Epithelial cell of prostate (primary cell): ENCODE data around the gene FSTL1.

Experiments used
- DNase-seq: peaks from one replicate; pipeline ENCODE4 v3.0.0-alpha.2; 2011; ENCODE audit warnings: low read depth, low spot score
- H3K27ac ChIP-seq: fragments of 450-650 bp; 2 replicates; pipeline ENCODE4 v1.5.1; 2017; ENCODE audit warnings: mild to moderate bottlenecking

FSTL1 gene

DNA sequence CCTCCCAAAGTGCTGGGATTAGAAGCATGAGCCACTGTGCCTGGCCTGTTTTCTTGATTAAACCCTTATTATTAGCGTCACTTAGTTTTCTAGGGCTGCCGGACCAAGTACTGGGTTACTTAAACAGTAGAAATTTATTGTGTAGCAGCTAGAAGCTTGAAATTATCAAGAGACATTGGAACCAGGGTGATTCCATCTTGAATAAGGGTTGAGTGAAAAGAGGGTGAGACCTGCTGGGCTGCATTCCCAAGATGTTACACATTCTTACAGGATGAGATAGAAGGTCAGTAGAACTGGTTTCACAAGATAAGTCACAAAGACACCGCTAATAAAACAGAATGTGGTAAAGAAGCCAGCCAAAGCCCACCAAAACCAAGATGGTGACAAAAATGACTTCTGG is 18.6 kb upstream of the FSTL1 start:
- DNase-seq, result peak; percentile 69
- peak overlapping the region; percentile 79 for H3K27ac ChIP-seq

- peak overlapping the region; percentile 79 for H3K27ac ChIP-seq
- DNase-seq, result no peak
Measured at GRCh38 chr3:120468635-120469295, 18.0 kb upstream of the FSTL1 start.

GRCh38 chr3:120462409-120462959 is 11.7 kb upstream of the FSTL1 start:
- no peak overlapping the region for H3K27ac ChIP-seq
- no peak for DNase-seq

DNA sequence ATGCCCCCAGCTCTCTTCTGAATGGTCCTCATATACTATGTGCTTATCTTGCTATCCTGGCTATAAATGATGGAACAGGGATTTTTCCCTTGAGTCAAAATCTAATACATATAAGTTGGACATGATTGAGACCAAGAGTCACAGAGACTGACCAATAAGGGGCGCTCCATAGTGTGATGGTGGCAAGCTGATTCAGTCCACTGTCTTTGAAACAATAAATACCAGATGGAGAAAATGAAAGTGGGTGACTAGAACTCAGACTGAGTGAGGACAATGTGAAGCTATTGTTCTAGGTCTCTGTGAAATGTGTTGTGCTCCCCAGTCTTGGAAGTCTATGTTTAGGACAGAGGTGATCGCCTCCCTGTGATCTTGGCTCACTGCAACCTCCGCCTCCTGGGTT is 10.6 kb upstream of the FSTL1 start:
- no peak for DNase-seq
- H3K27ac ChIP-seq, result no peak overlapping the region

GRCh38 chr3:120460862-120461261 is 10.1 kb upstream of the FSTL1 start:
- H3K27ac ChIP-seq, result no peak overlapping the region
- no peak for DNase-seq

DNA sequence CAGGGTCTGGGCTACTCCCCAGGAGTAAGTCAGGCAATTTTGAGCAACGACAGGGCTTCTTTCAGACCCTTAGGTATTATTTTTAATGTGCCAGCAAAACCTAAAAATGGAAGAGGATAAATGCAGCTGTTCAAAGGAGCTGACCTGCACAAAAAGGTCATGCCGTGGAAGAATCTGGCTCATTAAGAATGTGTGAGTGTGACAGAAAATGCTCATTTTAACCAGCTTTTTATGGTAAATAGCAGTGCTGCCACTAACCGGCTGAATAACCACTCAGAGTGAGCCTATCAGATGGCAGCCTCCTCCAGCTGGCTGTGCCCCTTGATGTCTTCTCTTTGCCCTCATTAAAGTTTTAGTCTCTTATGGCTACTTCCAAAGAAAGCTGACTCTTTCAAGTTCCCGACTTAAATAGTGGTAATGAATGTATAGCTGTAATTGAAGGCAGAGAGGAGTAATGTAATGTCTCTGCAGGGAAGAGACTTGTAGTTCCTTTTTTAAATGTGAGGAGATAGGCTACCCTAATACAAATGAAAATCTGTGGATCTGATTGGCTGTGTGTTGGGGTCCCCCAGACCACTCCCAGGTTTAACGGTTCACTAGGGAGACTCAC is 9.5 kb upstream of the FSTL1 start:
- no peak for DNase-seq
- H3K27ac ChIP-seq, result no peak overlapping the region

DNA sequence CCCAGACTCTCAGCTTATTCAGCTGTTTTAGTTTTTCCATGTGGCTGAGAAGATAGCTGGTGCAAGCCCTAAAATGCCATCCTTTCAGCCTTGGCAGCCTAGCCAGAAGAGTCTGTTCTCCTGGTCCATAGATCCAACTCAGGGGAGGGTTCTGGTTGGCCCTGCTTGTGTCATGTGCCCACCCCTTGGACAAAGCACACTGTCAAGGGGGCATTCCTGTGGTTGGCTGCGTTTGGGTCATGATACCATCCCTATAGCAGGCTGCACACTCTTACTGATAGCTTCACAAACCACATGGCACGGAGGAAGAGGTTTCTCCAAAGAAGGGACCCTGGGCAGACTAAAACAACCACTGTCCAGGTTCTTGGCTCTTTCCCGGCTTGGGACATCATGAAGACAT is 8.4 kb upstream of the FSTL1 start:
- DNase-seq, result no peak
- no peak overlapping the region for H3K27ac ChIP-seq

GRCh38 chr3:120457827-120458226 is 7.0 kb upstream of the FSTL1 start:
- DNase-seq, result no peak

GRCh38 chr3:120454076-120454689 is 3.4 kb upstream of the FSTL1 start:
- H3K27ac ChIP-seq, result no peak overlapping the region
- no peak for DNase-seq

More at GRCh38 chr3:120457827-120458226, 7.0 kb upstream of the FSTL1 start:
- H3K27ac ChIP-seq, result no peak overlapping the region

GRCh38 chr3:120452816-120453215 is 2.0 kb upstream of the FSTL1 start:
- no peak for DNase-seq
- no peak overlapping the region for H3K27ac ChIP-seq

- no peak for DNase-seq
- H3K27ac ChIP-seq, result peak overlapping the region; percentile 69
Measured at GRCh38 chr3:120451806-120452205, 1.0 kb upstream of the FSTL1 start.

DNA sequence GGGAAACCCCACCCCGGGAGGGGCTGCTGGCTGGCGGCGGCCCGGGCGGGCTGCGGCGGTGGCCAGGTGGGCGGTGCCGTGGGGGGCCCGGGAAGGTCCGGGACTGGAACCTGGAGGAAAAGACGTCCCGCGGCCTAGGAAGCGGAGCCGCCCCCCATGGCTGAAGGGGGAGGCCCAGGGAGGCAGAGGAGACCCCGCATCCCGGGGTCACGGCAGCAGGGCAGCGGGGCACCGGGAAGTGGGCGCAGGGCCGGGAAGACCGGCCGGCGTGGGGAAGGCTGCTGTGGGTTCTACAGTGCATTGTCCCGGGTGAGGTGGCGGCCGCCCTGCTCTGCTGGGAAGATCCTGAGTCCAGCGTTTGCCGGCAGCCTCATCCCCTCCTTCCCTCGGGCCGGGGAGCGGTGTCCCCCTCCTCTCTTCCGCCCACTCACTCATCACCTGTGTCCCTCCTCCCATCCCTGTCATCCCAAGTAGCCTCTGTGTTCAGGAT is 525 bp upstream of the FSTL1 start:
- H3K27ac ChIP-seq, result peak overlapping the region; percentile 69
- DNase-seq, result no peak

- DNase-seq, result no peak
- peak overlapping the region; percentile 69 for H3K27ac ChIP-seq
Measured at GRCh38 chr3:120449701-120450599, 842 bp downstream of the FSTL1 start.

DNA sequence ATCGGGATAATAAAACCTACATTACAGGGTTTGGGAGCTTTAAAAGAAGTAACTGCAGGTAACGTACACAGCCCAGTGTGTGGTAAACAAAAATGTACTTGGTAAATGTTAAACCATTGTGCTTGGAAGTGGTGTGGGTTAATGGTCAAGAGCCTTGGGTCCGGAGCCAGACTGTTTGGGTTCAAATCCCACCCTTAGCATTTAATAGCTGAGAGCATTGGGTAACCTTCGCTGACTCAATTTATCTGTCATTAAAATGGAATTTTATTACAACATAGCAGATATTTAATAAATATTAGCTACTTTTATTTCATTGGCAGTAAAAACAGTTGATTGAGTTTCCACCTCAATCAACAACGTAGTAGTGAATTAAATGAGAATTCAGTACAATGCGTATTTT is 1.5 kb downstream of the FSTL1 start:
- H3K27ac ChIP-seq, result peak overlapping the region; percentile 69
- DNase-seq, result no peak

DNA sequence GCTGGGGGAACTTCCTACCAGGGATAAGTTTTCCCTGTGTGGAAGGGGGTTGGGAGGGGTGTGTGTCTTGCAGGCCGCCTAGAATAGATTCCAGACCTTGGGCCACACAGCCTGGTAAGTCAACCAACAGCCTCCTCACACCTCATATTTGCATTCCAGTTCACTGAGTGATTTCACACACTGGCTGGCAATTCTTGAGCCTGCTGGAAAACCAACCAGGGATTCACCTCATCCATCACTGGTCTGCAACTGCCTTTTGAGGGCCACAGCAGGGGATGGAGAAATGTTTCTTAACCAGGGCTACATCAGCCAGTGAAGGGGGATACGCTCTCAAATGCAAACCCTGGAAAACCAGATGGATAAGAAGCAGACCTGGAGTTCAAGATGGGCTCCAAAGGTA is 2.0 kb downstream of the FSTL1 start:
- peak overlapping the region; percentile 69 for H3K27ac ChIP-seq

DNA sequence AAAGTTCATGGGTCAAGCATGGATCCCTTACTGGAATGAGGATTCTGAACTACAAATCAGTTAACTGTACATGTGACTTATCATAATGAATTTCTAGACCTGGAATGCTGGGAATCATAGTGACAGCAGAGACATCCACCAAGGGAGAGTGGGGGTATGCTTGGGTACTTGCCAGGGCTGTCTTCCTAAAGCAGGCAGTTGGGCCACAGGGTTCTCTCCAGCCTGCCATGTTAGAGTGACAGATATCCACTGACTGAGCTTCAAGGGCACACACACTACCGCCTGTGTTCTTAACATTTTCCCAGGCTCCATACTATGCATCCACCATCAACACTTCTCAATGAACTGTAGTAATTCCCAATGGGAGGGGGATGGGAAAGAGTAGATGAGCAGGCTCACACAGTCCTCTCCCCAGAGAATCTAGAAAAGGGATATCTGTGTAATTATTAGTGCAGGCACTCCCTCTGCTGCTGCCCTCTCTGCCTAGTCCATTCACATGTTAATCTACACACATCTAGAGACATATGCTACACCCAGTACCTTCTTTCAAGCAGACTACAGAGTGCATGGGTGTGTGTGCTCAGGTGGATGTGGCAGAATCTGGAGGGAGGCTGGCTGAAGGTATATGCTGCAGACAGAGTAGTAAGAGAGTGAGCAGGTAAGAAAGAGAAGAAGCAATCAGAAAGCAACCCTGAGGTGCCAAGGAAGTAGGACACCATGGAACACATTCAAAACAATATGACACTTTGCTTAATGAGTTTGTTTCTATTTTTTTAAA is 3.7 kb downstream of the FSTL1 start:
- no peak overlapping the region for H3K27ac ChIP-seq
- no peak for DNase-seq

More for the DNA sequence above, 2.0 kb downstream of the FSTL1 start:
- no peak for DNase-seq

DNA sequence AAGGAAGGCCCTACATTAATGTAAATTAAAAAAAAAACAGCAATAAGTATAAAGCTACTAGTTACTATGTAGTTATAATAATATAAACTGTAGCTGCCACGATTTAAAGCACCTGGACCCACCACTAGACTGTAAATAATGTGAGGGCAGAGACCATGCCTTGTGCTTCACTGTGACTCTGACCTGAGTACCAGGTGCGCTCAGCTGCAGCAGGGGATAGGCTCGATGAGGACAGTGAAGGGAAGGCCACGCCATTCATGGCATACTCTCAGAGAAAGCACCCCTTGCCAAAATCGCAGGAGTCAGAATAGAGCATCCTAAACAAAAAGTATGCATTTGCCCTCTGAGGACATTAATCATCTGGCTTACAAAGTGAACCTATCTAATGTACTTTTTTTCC is 5.1 kb downstream of the FSTL1 start:
- no peak for DNase-seq
- H3K27ac ChIP-seq, result no peak overlapping the region

GRCh38 chr3:120443626-120444123 is 7.1 kb downstream of the FSTL1 start:
- DNase-seq, result no peak
- H3K27ac ChIP-seq, result no peak overlapping the region

DNA sequence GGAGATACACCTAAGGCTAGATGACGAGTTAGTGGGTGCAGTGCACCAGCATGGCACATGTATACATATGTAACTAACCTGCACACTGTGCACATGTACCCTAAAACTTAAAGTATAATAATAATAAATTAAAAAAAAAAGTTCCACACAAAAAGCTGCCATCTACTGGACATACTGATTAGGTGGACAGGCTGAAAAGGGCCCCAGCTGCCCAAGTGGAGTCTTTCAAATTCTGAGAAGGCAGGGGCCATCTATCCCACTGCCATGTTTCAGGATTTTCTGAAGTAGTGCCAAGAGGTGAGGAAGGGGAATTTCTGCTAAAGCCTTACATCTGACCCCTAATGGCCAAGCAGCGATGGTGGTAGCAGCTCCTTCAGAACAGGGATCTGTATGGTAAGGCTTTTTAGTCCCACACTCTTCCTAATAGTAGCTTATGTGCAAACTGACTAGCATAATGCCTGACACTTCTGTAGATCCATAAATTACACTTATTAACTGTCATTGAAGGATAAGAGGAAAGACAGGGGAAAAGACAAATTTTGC is 7.7 kb downstream of the FSTL1 start:
- H3K27ac ChIP-seq, result no peak overlapping the region
- DNase-seq, result no peak
